HG02840 (cell line): ENCODE data around the gene FAM222B.

Experiments
- ATAC-seq: cut with Tn5 transposase; IDR thresholded peaks from one replicate; pipeline ENCODE4 v1.9.1; 2021; ENCODE audit warnings: mild to moderate bottlenecking, moderate library complexity, moderate number of reproducible peaks; ENCODE audit not compliant: unreplicated experiment, low FRiP score

Gene FAM222B

DNA sequence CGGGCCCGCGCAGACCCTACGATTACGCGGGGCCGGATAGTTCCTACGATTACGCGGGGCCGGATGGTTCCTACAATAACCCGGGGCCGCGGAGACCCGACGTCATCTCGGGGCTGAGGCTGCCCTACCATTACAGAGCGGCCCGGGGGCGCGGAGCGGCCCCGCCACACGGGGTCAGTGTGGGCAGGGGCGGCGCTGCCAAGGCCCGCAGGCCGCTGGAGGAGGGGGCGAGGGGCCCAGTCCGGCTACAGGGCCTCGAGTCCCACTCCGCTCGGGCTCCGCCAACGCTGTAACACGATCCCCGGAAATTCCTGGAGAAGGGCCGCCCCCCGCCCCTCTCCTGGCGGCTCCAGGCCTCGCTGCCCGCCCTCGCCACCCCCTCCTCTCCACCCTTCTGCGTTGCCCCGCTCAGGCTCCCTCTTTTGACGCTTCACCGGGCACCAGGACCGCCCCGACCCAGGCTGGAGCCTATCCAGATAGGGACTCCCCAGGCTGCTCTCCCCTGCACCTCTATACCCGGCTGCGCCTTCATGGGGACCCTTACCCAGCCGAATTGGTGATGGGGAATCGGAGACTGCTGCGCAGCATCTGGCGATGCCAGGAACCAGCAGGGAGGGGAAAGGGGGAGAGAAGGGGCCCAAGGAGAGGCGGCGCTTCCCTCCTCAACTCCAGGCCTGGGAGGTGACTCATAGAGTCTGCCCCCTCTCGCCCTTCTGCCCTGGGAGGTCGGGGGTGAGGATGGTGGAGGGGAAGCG is 124.8 kb downstream of the FAM222B start, which contains the start of gene RAB34:
Gene RAB34, minus strand, starts transcription at position 291 of the 755 bp plus-strand sequence. CDS start 602 bp downstream, outside the sequence.
- no peak for ATAC-seq

- ATAC-seq, result no peak
These were observed 125.6 kb downstream of the FAM222B start for GRCh38 chr17:28716740-28717577.

- no peak for ATAC-seq
These were observed 127.4 kb downstream of the FAM222B start for GRCh38 chr17:28715217-28715616.

DNA sequence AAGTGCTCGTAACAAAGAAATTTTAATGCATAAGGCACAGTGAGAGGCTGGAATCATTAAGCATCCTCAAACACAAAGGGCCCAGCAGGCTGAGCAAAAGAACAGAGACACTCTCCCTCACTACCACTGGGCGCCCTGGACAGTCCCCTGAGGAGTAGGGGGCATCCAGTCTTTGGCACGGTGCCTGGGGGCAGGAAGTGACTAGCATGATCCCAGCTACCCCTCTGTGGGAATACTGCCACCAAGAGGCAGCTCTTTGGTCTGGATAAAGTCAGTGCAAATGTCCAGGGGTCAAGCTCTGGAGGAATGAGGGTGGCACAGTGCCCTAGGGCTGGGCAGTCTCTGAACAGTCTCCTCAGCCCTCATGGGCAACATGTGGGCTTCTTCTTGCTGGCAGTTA is 128.3 kb downstream of the FAM222B start:
- no peak for ATAC-seq

DNA sequence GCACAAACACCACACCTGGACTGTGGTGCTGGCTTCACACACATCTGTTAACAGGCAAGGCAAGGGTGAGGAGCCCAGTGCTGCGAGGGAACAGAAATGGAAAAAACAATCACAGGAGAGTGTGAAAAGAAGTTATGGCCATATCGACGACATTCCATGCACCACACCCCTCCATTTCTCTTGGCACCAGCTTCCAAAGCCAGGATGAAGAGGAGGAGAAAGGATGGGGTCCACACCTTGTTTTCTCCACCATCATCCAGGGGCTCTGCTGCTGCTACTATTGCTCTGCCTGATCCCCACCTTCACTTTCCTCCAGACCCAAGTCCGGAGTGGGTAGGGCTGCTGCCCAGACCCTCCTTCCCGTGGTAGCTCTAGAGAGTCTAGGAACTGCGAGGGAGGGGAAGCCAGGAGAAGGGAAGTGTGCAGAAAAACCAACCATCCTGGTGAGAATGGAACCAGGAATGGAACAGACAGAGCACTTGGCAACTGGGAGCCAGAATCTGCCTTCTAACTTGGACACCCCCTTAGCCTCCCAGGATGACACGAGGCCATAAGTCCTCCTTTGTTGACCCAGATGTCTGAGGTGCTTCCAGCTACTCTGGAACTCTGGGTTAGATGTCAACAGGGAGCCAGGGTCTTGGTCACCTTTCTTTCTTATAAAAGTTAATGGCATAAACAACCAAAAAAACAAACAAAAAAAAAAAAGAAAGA is 129.7 kb downstream of the FAM222B start:
- no peak for ATAC-seq

DNA sequence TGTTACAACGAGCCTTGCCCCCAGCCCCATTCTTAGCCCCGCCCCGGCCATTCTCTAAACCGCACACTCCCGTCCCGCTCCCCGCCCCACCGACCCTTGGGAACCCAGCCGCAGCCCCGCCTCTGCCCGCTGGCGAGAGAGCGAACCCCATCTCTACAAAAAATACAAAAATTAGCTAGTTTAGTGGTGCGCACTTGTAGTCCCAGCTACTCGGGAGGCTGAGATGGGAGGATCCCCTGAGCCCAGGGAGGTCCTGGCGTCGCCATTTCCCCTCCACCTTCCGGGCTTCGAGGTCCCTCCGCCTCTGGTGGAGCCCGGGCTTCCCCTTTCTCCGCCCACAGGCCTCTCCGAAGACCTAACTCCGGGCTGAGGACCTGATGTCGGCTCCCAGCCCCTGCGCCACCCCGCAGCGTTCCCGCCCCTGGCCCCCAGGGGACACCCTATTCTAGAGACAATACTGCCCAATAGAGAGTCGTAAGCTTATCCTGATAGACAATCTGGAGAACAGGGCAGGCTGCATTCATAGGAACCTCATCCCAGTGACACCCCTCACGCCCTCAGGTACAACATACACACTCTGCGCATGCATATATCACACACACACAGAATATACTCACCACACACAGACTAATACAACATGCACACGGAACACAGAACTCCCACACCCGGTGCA is 130.4 kb downstream of the FAM222B start:
- ATAC-seq, result no peak

- peak; percentile 36 for ATAC-seq
These were observed 130.9 kb downstream of the FAM222B start, which contains the start of gene PROCA1 for GRCh38 chr17:28711723-28712031. Gene PROCA1, minus strand, starts transcription at chr17:28711888. Its CDS starts 228 bp downstream, at chr17:28711660.

DNA sequence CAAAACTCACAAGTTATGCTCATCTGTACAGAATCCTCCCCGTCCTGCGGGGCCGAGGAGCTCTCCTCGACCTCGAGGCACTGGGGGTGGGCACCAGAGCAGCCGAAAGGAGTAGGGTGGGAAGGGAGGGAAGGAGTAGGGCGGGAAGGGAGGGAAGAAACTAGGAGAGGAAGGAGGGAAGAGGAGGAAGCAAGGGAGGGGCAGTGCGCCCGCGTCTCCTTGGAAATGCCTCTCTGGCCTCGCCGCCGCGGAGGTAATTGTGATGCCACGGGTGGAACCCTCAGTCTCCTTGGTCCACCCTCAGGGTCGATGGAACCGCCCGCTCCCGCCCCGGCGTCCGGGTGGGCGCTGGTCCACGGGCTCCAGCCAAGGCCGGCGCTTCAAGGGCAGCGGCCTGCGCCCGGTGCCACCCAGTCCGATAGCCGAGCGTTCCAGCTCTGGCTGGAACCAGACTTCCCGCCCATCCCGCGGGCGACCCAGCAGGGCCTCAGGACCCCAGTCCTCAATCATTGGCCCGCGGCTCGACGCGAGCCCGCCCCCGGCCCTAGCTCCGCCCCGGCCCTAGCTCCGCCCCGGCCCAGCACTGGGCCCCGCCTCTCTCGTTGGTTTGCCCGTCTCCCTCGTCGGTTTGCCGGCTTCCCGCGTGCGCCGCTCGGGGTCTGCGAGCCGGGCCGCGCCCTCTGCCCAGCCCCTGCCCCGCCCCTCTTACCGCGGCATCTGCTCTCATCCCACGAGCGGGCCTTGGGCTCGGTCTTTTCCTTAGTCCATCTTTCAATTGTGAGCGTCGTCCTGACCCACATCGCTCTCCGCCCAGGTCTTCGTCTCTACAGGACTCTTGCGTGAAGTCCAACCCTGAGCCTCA is 131.5 kb downstream of the FAM222B start:
- ATAC-seq, result peak; percentile 69

- ATAC-seq, result no peak
These were observed 135.3 kb downstream of the FAM222B start for GRCh38 chr17:28707339-28707720.

DNA sequence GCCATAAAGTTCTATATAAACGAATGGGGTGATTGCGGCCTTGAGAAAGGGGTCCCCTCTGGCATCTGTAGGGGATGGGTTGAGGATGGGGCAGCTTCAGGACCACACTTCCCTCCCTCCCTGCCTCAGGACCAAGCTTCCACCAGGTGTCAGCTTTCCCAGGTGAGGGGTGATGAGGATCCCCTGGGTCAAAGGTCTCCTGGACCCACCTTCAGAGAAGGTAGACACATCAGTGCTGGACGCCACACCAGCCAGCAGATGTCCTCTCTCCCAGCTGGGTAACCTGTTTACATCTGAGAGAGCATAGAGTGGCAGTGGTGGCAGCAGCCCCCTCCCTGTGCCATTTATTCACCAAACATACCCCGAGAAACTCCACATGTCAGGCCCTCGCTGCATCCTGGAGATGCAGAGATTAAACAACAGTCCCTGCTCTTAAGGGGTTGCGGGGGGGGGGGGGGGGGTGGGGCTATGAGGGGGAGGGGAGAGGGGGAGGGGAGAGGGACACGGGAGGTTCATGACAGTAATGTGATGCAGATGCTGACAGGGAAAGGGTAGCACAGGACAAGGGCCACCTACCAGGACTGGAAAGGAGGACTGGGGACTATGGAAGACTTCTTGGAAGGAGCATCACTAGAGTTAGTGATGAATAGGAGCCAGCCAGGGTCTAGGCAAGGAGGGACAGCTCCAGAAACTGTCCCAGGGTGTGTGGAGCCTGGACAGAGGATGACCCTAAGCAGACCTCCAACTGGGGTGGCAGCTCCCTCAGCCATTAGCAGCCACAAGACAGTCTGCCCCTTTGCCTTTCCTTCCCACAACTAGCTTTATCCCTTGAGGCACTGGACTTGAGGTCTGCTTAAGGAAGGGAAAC is 135.9 kb downstream of the FAM222B start:
- no peak for ATAC-seq
